NCI-H774 (cell line): Measurements from ENCODE around the gene ZDHHC14.

Experiments
- DNase-seq: peaks from one replicate; lab custom pipeline; 2025; lab: John Stamatoyannopoulos, UW

Gene ZDHHC14

DNA sequence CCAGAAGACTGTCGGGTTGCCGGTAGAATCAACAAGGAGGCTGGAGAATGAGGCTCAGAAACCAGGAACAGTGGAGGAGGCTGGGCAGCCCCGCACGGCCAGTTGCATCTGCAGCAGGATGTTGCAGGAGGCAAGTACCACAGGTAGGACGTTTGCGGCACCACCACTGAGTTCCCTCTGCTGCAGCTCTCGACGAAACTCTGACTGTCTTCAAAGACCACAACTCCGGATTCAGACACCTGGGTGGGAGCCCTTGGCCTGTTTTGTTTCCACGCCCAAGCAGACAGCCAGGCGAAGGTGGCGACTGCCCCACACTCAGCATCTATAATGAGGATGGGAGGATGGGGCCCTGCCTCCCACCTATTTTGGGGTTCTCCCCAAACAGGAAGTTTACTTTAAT is 218.2 kb downstream of the ZDHHC14 start:
- no peak for DNase-seq

GRCh38 chr6:157600807-157601206 is 219.8 kb downstream of the ZDHHC14 start:
- DNase-seq: no peak

DNA sequence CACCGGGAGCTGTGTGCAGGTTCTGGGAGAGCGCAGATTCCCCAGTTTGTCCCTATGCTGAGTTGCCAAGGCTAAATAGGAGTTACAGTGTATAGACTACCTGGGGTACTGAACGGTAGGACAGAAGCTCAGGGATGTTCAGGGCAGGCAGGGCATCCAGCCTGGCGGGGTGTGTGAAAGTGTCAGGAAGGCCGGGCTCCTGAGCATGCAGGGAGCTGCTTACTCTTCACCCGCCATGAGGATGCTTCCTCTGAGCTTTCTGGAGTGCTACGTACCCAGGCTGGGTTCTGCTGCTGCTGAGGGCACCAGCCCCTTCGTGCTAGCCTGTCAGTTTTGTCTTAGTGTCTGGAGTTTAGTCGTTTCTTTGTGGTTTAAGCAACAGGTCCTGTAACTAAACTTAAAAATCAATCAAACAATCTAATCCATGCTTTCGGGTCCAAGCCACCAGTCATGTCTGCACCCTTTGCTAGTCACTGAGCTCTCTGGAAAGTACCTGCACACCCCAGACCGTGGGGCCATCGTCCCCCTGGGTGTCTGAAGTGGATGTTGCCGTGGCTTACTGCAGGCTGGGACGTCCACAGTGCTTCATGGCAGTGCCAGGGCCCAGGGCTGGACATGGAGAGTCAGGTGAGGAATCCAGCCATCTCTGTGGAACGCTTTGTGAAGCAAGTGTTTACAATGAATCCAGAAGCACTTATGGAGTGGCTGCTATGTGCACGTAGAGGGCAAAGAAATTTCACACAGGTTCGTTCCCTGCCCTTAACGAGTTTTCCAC is 221.7 kb downstream of the ZDHHC14 start:
- no peak for DNase-seq

- DNase-seq: no peak
These were observed 222.4 kb downstream of the ZDHHC14 start for GRCh38 chr6:157603314-157603940.

- DNase-seq: no peak
These were observed 223.0 kb downstream of the ZDHHC14 start for GRCh38 chr6:157603971-157604370.

- no peak for DNase-seq
These were observed 223.8 kb downstream of the ZDHHC14 start for GRCh38 chr6:157604816-157605215.

DNA sequence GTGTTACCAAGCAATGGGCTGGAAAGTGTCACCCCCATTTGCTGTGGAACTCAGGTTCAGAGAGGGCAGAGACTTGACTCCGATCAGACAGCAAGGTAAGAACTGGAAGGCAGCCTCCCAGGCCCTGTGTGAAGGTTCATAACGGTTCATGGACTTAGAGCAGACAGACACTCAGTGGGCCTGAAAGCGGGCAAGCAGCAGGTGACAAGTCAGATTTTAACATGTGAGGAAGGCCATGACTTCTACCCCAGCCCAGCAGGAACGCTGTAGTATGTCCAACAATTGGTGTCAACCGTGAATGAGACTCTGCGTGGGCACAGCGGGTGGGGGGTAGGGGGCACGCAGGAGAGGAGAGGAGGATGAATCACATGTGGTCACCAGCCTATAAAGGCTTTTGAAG is 224.5 kb downstream of the ZDHHC14 start:
- no peak for DNase-seq

DNA sequence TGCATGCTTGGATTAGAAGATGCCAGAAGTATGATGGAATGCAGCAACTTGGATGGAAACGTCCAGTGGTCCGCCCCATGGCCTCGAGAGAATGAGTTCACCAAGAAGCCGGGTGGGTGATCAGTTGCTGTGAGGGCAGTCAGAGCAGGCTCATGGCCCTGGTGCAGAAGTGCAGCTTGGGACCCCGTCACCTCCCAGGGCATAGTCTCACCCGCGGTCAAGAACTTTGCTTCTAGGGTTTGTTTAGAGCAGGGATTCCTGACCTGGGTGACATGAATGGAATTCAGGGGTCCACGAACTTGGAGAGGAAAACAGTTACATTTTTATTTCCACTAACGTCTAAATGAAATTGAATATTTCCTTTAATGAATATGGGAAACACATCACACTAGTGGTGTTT is 225.5 kb downstream of the ZDHHC14 start:
- no peak for DNase-seq

DNA sequence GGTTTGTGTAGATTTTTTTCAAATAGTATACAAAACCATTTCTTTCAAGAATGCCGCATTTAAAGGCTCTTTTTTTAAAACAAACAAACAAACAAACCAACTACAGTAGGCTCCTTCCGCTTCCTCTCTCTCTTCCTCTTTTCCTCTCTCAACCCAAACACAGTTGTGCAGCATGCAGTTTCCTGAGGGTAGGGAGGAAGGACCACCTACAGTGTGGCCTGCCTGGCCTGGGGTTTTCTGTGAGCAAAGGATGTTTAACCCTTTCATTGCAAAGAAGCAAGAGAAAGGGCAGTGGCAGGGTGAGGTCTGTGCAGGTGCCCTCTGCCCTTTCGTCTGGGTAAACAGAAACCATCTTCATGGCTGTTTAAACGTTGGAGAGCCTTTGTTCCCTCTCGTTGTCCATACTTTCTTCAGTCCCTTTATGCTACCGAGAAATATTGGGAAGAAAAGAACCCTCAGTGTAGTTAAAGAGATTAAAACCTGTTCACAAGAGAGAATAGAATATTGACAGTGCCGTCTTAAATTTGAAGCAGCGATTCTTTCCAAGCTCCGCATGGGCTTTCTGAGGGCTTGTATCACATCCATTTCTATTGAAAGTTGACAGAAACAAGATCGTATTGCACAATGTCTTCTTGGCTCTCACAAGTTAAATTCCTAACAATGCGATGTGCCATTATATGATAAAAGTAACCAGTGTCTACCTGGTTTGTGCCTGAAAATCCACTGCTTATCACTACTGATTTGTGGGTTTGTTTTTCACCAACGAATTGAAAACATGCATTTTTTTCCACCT is 226.5 kb downstream of the ZDHHC14 start:
- DNase-seq: no peak

DNA sequence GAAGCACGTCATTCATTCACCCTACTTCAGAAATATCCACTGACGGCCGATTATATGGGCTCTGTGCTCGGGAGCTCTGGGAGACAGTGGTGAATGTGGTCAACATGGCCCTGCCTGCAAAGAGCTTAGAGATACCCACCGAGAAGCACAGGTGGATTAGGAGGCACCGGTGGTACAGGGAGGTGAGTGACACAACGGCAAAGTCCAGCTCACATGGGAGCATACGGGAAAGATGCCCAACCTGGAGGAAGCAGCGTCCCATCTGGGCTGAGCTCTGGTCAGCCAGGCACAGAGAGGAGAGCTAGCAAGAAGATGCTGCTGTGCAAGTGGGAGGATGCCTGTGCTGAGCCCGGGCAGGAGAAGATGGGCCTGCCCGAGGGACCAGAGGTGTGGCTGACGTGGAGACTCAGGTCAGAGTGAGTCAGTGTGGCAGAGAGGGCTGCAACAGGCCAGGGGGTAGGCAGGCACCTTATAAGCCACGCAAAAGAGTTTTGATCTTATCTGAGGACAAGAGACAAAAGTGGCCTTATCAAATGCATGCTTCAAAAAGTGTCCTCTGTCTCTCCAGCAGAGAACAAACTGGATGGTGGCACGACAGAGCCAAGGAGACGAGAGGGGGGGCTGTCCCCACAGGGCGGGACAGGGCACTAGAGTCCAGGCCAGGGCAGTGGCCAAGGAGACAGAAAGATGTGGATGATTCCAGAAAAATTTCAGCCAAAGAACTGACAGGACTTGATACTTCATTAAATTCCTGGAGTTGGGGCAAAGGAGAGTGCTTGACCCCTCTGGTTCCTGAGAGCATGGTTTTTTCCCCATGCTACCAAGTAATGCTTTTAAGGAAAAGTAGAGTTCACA is 227.5 kb downstream of the ZDHHC14 start:
- DNase-seq: no peak

- DNase-seq: no peak
These were observed 228.1 kb downstream of the ZDHHC14 start for GRCh38 chr6:157609117-157609516.

DNA sequence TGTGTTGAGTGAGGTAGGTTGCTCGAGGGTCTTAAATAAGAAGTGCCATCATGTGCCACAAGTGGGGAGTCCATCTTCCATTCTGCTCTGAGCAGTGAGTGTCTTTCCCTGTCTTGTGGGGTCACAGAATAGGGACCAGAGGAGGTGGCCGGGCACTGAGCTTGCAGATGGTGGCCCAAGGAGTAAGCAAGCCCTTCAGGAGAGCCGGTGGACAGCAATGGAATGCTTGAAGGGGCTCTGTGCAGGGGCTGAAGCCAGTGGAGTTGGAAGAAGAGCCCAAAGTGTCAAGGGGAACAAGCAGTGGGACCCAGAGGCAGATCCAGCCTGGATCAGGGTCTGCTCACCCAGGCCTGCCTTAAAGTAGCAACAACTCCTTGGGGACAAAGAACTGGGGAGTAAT is 228.6 kb downstream of the ZDHHC14 start:
- no peak for DNase-seq

GRCh38 chr6:157610451-157610999 is 229.5 kb downstream of the ZDHHC14 start:
- no peak for DNase-seq

GRCh38 chr6:157611406-157611805 is 230.4 kb downstream of the ZDHHC14 start:
- DNase-seq: no peak

DNA sequence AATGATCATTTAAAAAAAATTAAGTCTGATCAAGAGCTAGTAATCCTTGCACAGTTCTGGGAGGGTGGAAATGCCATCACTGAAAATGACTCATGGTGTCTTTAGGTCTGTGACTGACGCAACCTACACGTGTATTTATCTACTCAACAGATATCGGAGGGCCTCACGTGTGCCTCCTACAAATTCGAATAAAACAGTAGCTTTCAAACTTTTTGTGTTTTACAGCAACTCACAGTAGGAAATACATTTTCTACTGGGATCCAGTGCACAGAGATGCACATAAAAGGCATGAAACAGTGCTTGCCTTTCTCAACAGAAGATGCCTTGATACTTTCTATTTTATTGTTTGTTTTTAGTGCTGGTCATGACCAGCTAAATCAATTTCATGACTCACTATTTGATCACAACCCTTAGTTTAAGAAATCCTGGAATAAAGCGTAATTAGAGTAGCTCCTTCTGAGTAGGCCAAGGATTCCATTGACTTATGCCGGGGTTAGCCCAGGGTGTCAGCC is 232.1 kb downstream of the ZDHHC14 start:
- no peak for DNase-seq

DNA sequence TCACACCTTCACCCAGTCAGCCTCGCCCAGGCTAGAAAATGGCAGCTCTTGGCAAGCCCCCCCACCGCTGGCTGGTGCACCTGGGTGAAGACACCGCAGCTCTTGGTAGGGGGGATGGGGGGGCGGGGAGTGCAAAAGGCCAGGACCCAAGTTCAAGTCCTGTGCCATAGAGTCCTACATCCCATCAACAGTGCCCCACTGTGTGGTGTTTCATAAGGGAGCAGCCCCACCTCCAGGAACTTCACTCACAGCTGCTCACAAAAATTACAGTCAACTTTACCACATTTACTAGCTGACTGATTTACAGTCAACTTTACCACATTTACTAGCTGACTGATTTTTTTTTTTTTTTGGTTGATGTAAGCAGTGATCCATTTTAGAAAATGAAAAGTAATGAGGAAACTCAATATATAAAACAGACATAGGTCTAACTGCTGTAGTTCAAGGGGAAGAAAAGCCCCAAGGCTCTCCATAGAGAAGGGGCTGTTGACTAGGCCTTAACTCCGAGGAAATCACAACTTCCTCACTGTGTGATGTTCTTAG is 233.1 kb downstream of the ZDHHC14 start:
- DNase-seq: no peak

DNA sequence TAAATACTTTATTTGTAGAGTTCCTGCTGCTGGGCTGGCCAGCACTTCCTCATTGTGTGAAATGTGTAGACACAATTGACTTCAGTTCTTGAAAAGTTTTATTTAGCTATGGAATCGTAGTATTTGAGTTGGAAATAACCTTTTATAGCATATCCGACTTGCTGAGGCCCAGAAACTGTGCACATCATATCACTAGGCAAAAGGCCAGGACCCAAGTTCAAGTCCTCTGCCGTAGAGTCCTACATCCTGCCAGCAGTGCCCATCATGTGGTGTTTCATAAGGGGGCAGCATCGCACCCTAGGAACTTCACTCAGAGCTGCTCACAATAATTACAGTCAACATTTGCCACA is 234.4 kb downstream of the ZDHHC14 start:
- DNase-seq: no peak

GRCh38 chr6:157615951-157616350 is 235.0 kb downstream of the ZDHHC14 start:
- DNase-seq: no peak

DNA sequence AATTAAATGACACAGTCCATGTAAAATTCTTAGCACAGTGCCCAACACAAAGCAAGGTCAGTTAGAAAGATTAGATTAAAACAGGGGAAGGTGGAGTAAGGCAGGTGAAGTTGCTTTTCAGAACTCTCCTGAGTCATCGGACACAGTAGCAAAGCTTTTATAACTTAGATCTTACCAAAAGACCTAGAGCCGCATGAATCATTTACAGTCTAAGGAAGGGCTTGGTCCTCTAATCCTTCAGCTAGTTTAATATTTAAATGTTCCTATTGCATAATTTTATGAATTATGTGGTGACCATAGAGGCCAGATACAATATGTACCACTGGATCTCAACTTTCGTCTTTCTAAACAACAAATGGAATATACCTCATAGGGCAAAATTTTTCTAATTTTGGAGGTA is 240.0 kb downstream of the ZDHHC14 start:
- DNase-seq: no peak

- no peak for DNase-seq
These were observed 240.4 kb downstream of the ZDHHC14 start for GRCh38 chr6:157621406-157621805.

- no peak for DNase-seq
These were observed 241.4 kb downstream of the ZDHHC14 start for GRCh38 chr6:157622427-157622826.
